Keratinocyte (primary cell): Measurements from ENCODE around the gene PHKA2. TPM values are rescaled to one million over a fixed set of nuclear protein-coding genes. Genes with fewer than 3 reads are reported as not detected.

ENCODE experiments used
- DNase-seq: peaks from one replicate; pipeline ENCODE4 v3.0.0-alpha.2; 2011; ENCODE audit warnings: low read depth, missing footprints, low spot score
- FAIRE-seq: peaks from 2 replicates; lab custom pipeline; 2011; peaks lifted over from hg19 to GRCh38; lab: Jason Lieb, UNC
- H2AFZ ChIP-seq: 2 replicates; pipeline ENCODE4 v1.6.0; 2012; ENCODE audit warnings: low read length, control low read depth, inconsistent platforms; ENCODE audit not compliant: control insufficient read depth
- H3K27ac ChIP-seq: 2 replicates; pipeline ENCODE4 v1.5.1; 2011; ENCODE audit warnings: low read length; ENCODE audit not compliant: control insufficient read depth, insufficient read depth
- H3K27me3 ChIP-seq: 3 replicates; pipeline ENCODE4 v1.6.0; 2011; ENCODE audit warnings: low read length; ENCODE audit not compliant: control insufficient read depth, insufficient read depth; ENCODE audit errors: extremely low read depth
- H3K36me3 ChIP-seq, 2 experiments: 2 replicates in 1 of 2; 3 replicates in 1 of 2; pipeline ENCODE4 v1.5.1; 2011; ENCODE audit warnings: low read length in 2 of 2, mild to moderate bottlenecking in 1 of 2; ENCODE audit not compliant: control insufficient read depth in 2 of 2, insufficient read depth in 2 of 2; ENCODE audit errors: extremely low read depth in 1 of 2
- H3K4me1 ChIP-seq: 3 replicates; pipeline ENCODE4 v1.5.1; 2011; ENCODE audit warnings: low read length; ENCODE audit not compliant: control insufficient read depth, insufficient read depth; ENCODE audit errors: extremely low read depth
- H3K4me2 ChIP-seq: 3 replicates; pipeline ENCODE4 v1.6.0; 2011; ENCODE audit warnings: low read depth, low read length; ENCODE audit not compliant: control insufficient read depth, insufficient read depth; ENCODE audit errors: extremely low read depth
- H3K4me3 ChIP-seq, 3 experiments: fragments of 200-600 bp in 1 of 3; sonication (generic) in 1 of 3; 2 replicates in 2 of 3; 3 replicates in 1 of 3; pipeline ENCODE4 v1.5.1; 2011 to 2016; ENCODE audit warnings: low read length in 3 of 3, mild to moderate bottlenecking in 3 of 3, control low read depth in 2 of 3, inconsistent platforms in 1 of 3, low read depth in 1 of 3, mixed read lengths in 1 of 3, mixed run types in 1 of 3, moderate library complexity in 1 of 3; ENCODE audit not compliant: control insufficient read depth in 2 of 3, insufficient read depth in 2 of 3; ENCODE audit errors: extremely low read depth in 1 of 3
- H3K79me2 ChIP-seq: 2 replicates; pipeline ENCODE4 v1.6.0; 2012; ENCODE audit warnings: low read length; ENCODE audit not compliant: control insufficient read depth, insufficient read depth
- H3K9ac ChIP-seq: 3 replicates; pipeline ENCODE4 v1.6.0; 2011; ENCODE audit warnings: low read length; ENCODE audit not compliant: control insufficient read depth, insufficient read depth; ENCODE audit errors: extremely low read depth
- H3K9me1 ChIP-seq: 3 replicates; pipeline ENCODE4 v1.6.0; 2011; ENCODE audit warnings: low read length; ENCODE audit not compliant: control insufficient read depth, insufficient read depth; ENCODE audit errors: extremely low read depth
- H3K9me3 ChIP-seq: 2 replicates; pipeline ENCODE4 v1.5.1; 2012; ENCODE audit warnings: low read depth, low read length; ENCODE audit not compliant: control insufficient read depth
- H4K20me1 ChIP-seq: 3 replicates; pipeline ENCODE4 v1.6.0; 2011; ENCODE audit warnings: low read length; ENCODE audit not compliant: control insufficient read depth, insufficient read depth; ENCODE audit errors: extremely low read depth
- CTCF ChIP-seq, 3 experiments: IDR thresholded peaks in 1 of 3; conservative IDR thresholded peaks in 1 of 3; optimal IDR thresholded peaks in 1 of 3; 2 replicates in 2 of 3; 3 replicates in 1 of 3; pipeline versions ENCODE3 to v1.5.1; 2011; ENCODE audit warnings: low read length in 3 of 3, mild to moderate bottlenecking in 3 of 3, moderate library complexity in 2 of 3, control low read depth in 1 of 3, inconsistent platforms in 1 of 3; ENCODE audit not compliant: insufficient read depth in 2 of 3; ENCODE audit errors: extremely low read depth in 1 of 3
- EZH2 ChIP-seq: IDR thresholded peaks from one replicate; pipeline ENCODE4 v1.6.1; 2012; ENCODE audit warnings: inconsistent platforms, mild to moderate bottlenecking, low read length, moderate library complexity
- dilution Hi-C: fragments of 300-500 bp; cut with MboI; formaldehyde crosslinking; loops from one replicate; pipeline ENCODE4 v1.7.0; 2020; ENCODE audit warnings: low sequenced_read_pairs; ENCODE audit not compliant: extremely low pct_ligation_motif_present
- polyA plus RNA-seq, 5 experiments: library from polyadenylated mRNA; depleted of rRNA in 3 of 5; stranded (reverse) in 3 of 5; stranded (forward) in 1 of 5; unstranded in 1 of 5; fragments of >200 nt; gene quantifications; 1 replicate in 1 of 5; 2 replicates in 3 of 5; 3 replicates in 1 of 5; pipeline versions ENCODE4 v1.2.1 to v1.2.3, GENCODE V29; 2011 to 2012; ENCODE audit warnings: missing spikeins in 2 of 5, low read depth in 1 of 5, low replicate concordance in 1 of 5

Gene PHKA2
- polyA plus RNA-seq, 1 donor (not counting 4 experiments of a cell fraction or from before 2014, with no cell fraction given): 14.1 TPM

DNA sequence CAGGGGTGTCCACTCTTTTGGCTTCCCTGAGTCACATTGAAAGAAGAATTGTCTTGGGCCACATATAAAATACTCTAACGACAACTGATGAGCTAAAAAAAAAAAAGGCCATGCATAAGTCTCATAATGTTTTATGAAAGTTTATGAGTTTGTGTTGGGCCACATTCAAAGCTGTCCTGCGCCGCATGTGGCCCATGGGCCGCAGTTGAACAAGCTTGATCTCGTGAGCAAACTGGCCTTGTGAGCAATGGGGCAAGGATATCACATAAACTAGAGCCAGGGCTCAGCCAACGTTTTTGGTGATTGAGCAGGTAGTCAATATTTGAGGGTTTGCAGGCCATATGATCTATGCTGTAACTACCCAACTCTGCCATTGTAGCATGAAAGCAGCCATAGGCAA lies 44.6 kb upstream of the PHKA2 start:
- Histone ChIP-seq H3K9me1 (no peaks in the 10 kb centered on the region), H3K4me3 (no peak overlapping the region), H3K79me2 (no peaks in the 10 kb centered on the region), H3K4me1 (no peaks in the 10 kb centered on the region), H3K27ac (no peak overlapping the region), H3K36me3 (no peaks in the 10 kb centered on the region), H3K9me3 (no peaks in the 10 kb centered on the region), H2AFZ (no peak overlapping the region), H4K20me1 (no peaks in the 10 kb centered on the region), H3K4me2 (no peak overlapping the region), H3K9ac (no peak overlapping the region), H3K27me3 (no peaks in the 10 kb centered on the region)
- FAIRE-seq (no peak), DNase-seq (no peak)
- TF ChIP-seq CTCF (optimal IDR thresholded peaks at IDR 0.05 in 1 of 3, IDR thresholded peaks at IDR 0.05 in 1 of 3, conservative IDR thresholded peaks at IDR 0.05 in 1 of 3; ENCODE audit: extremely low read depth in 1 of 3, insufficient read depth in 2 of 3, low read length in 3 of 3) (no peak), EZH2 (no peak)
- dilution Hi-C loops: no loop called here

DNA sequence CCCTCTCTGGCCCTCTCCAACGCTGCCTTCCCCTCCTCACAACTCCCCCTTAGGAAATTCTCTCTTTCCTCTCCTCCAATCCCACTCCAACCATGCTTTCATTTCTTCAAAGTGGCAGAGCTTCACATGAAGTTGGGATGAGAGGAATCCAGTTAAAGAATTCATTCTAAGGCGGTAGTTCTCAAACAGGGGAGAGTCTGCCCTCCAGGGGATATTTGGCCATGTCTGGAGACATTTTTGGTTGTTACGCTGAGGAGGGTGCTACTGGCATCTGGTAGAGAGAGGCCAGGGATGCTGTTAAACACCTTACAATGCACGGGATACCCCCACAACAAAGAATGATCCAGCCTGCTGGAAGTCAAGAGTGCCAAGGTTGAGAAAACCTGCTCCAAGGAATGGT lies 40.5 kb upstream of the PHKA2 start:
- H2AFZ ChIP-seq: no peak overlapping the region
- no peak overlapping the region for H3K4me3 ChIP-seq
- no peak for DNase-seq
- no peak for TF ChIP-seq EZH2
- TF ChIP-seq CTCF (optimal IDR thresholded peaks at IDR 0.05 in 1 of 3, IDR thresholded peaks at IDR 0.05 in 1 of 3, conservative IDR thresholded peaks at IDR 0.05 in 1 of 3; ENCODE audit: extremely low read depth in 1 of 3, insufficient read depth in 2 of 3, low read length in 3 of 3): no peak
- no peaks in the 10 kb centered on the region for H3K4me1 ChIP-seq
- H3K9ac ChIP-seq: no peak overlapping the region
- no peaks in the 10 kb centered on the region for H3K9me1 ChIP-seq
- no peak for FAIRE-seq
- no peak overlapping the region for H3K27ac ChIP-seq
- H3K27me3 ChIP-seq: no peaks in the 10 kb centered on the region
- no peaks in the 10 kb centered on the region for H3K36me3 ChIP-seq
- no peaks in the 10 kb centered on the region for H3K79me2 ChIP-seq
- H3K4me2 ChIP-seq: no peak overlapping the region
- dilution Hi-C loops: no loop called here
- H3K9me3 ChIP-seq: no peaks in the 10 kb centered on the region
- H4K20me1 ChIP-seq: no peaks in the 10 kb centered on the region
